ENCODE results near the gene RNASET2.

Gene RNASET2

GRCh38 chr6:166937746-166938145 lies 18.6 kb downstream of the RNASET2 start:
- TF ChIP-seq CTCF (IDR thresholded peaks at IDR 0.05; ENCODE audit: low read depth, low read length) = no peak

GRCh38 chr6:166936079-166936787 lies 20.1 kb downstream of the RNASET2 start:
- TF ChIP-seq CTCF (IDR thresholded peaks at IDR 0.05; ENCODE audit: low read depth, low read length) = no peak
- no peak for DNase-seq (ENCODE audit: extremely low read depth, low read depth)

More at GRCh38 chr6:166937746-166938145, 18.6 kb downstream of the RNASET2 start:
- no peak for DNase-seq (ENCODE audit: extremely low read depth, low read depth)

- DNase-seq (ENCODE audit: extremely low read depth, low read depth) = no peak
- TF ChIP-seq CTCF (IDR thresholded peaks at IDR 0.05; ENCODE audit: low read depth, low read length) = no peak
These were observed 21.0 kb downstream of the RNASET2 start for GRCh38 chr6:166935353-166935752.

GRCh38 chr6:166934174-166934573 lies 22.2 kb downstream of the RNASET2 start:
- no peak for DNase-seq (ENCODE audit: extremely low read depth, low read depth)
- no peak for TF ChIP-seq CTCF (IDR thresholded peaks at IDR 0.05; ENCODE audit: low read depth, low read length)

- DNase-seq (ENCODE audit: extremely low read depth, low read depth) = no peak
- no peak for TF ChIP-seq CTCF (IDR thresholded peaks at IDR 0.05; ENCODE audit: low read depth, low read length)
These were observed 23.0 kb downstream of the RNASET2 start for GRCh38 chr6:166933396-166933795.

- TF ChIP-seq CTCF (IDR thresholded peaks at IDR 0.05; ENCODE audit: low read depth, low read length) = no peak
- DNase-seq (ENCODE audit: extremely low read depth, low read depth) = no peak
These were observed 23.7 kb downstream of the RNASET2 start for GRCh38 chr6:166932616-166933015.

GRCh38 chr6:166932116-166932515 lies 24.2 kb downstream of the RNASET2 start:
- no peak for TF ChIP-seq CTCF (IDR thresholded peaks at IDR 0.05; ENCODE audit: low read depth, low read length)
- DNase-seq (ENCODE audit: extremely low read depth, low read depth) = no peak
